Activated CD4-positive, alpha-beta T cell treated with anti-CD3 and anti-CD28 coated beads for 24 hours (primary cell): ENCODE results near the gene DPF1.

Experiments used
- DNase-seq, 2 donors: peaks; one replicate each; pipeline ENCODE4 v3.0.0-alpha.2; 2020; ENCODE audit warnings: low read depth in 2 of 2

DPF1 gene

DNA sequence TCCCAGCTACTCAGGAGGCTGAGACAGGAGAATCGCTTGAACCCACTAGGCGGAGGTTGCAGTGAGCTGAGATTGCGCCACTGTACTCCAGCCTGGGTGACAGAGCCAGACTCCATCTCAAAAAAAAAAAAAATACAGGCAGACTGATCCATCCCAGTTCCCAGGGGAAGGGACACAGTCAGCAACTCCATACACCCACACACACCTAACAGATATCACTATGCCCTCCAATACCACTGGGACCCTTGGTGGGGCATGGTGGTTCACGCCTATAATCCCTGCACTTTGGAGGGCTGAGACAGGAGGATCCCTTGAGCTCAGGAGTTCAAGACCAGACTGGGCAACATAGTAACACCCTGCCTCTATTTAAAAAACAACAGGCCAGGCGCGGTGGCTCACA, 2.6 kb downstream of the DPF1 start:
- DNase-seq = no peak

GRCh38 chr19:38219221-38219620, 4.8 kb downstream of the DPF1 start:
- no peak for DNase-seq

DNA sequence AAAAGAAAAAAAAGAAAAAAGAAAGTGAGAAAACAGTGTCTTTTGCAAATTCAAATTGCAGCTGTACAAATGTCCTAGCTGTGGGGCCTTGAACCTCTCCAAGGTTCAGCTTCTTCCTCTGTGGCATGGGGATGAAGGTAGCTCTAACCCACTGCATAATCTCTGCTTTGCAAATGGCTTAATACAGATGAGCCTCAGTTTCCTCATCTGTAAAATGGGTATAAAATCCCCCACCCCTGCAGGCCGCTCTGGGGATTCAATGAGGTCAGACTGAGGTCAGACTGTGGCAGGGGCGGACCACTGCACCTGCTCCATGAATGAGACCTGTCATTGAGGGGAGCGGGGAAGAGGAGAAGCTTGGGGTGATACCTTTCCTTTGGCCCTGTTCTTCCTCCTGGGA, 5.8 kb downstream of the DPF1 start:
- no peak for DNase-seq

- DNase-seq = no peak
Observed at GRCh38 chr19:38216785-38217641, 7.0 kb downstream of the DPF1 start.

DNA sequence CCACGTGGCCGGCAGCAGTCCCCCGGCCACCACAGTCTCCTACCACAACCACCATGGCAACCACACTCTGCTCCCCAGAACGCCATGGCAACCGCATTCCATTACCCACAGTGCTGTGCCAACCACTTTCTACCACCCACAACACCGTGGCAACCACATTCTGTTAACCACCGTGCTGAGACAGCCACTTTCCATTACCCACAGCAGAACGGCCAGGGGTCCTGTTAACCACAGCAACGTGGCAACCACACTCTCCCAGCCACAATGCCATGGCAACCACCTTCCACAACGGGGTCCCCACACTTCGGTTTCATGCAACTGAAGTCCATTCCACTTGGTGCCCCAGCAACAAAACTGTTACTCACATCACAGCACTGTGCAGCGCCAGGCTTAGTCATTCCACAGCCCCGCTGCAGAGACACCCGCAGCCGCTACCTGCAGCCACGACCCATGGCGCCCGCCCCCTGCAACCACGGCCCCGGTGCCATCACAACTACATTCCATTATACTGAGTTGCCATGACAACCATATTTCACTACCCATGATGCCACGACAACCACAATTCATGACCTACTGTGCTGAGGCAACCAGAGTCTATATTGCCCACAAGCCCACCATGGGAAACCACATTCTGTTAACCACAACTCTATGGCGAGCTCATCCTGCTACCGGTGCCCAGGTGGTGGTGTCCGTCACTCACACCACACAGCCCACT, 10.0 kb downstream of the DPF1 start:
- peak; percentile 31 to 43 for DNase-seq

GRCh38 chr19:38213469-38213868, 10.6 kb downstream of the DPF1 start:
- DNase-seq = no peak

DNA sequence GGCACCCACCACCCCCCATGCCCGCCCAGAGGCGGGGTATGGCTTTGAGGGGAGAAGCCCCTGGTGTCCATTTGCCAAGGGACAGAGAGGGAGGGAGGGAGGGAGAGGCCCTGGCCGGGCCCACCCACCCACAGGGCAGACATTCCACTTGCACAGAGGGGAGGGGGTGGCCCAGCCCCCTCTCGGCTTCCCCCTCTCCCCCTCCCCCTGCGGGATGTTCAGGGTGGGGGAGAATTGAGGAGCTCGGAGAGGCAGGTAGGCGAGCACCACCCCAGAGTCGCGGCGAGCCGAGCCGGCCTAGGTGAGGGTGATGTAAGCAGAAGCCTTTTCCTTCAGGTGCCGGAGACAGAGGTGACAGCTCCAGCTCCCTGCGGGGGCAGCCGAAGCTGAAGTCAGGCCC, 12.3 kb downstream of the DPF1 start:
- no peak for DNase-seq

- DNase-seq = no peak
Observed at GRCh38 chr19:38211151-38211591, 12.9 kb downstream of the DPF1 start.

DNA sequence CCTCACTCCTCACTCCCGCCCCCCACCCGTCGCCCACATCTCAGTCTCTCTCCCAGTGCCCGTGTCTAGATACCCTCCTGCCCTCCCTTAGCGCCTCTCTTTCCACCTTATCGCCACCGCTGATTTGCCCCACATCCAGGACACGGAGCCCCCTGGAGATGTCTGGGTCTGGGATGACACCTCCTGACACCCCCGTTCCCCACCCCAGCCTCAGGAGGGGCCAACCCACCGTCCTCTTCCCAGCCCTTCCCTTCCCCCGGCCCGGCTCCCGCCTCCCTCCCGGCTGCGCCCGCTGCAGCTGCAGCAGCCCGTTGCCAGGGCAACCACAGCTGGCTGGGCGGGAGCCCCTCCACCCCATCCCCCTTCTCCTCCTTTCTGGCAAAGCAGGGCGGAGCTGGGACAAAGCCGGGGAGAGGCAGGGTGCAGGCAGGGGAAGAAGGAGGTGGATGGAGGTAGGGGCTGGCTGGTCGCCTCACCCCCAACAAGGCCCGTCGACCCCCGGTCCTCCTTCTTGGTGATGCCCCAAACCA, 13.5 kb downstream of the DPF1 start:
- DNase-seq = no peak

DNA sequence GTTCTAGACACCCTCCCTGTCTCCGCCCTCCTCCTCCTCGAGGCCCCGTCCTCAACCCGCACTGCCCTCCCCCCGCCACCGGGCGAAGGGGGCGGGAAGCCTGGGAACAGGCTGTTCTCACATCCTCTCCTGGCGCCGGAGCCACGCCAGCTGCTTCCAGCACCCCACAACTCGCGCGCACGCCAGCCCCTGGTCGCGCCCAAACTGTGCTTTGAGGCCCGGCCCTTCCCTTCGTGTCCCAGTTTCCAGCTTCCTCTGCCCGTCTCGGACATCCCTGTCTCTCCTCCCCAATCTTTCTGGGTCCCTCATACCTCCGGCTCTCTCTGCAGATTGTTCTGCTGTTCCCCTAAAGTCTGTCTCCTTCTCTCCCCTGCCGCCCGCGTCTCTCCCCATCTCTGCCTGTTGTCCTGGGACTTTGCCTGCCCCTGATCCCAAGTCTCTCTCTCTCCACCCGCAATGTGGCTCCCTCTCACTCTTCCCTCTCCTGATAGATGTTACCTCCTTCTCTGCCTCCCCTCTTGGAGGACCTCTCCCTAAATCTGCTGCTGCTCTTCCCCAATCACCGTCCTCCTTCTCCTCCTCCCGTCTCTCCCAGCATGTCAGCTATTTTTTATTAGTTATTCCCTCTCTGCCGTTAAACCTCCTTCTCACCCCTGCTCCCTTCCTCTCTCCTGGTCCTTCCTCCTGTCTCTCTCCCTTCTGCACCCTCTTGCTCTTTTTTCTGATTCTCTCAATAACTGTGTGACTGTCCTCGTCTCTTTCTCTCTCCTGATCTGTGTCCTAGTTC, 14.2 kb downstream of the DPF1 start:
- no peak for DNase-seq

- DNase-seq = no peak
Observed at GRCh38 chr19:38209152-38209551, 14.9 kb downstream of the DPF1 start.

DNA sequence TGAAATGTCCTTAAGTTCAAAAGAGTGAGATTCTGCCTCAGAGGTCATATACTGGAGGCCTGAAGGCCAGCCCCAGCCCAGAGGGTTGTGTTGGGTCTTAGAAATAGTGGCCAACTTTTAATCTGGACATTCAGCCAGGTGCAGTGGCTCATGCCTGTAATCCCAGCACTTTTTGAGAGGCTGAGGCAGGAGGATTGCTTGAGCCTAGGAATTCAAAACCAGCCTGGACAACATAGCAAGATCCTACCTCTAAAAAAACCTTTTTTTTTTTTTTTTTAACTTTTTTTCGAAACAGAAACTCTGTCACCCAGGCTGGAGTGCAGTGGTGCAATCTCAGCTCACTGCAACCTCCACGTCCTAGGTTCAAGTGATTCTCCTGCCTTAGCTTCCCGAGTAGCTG, 15.5 kb downstream of the DPF1 start:
- DNase-seq = no peak

DNA sequence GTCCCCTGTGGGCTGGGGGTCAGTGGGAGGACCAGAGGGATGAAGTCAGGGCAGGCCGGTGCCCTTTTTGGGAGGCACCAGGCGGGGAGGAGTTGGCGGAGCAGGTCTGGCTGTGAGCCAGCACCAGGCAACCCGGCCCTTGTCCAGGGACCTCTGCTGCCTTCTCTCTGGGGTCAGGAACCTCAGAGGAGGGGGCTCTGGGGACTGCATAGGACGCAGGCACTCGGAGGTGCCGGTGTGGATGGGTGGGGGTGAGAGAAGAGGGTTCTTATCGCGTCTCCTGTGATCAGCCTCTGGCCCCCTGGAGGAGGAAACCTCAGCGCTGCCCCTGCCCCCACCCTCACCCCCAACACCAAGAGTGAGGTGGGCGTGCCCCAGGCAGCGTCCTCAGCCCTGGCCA, 16.5 kb downstream of the DPF1 start:
- DNase-seq = no peak

GRCh38 chr19:38206928-38207327, 17.1 kb downstream of the DPF1 start:
- no peak for DNase-seq

DNA sequence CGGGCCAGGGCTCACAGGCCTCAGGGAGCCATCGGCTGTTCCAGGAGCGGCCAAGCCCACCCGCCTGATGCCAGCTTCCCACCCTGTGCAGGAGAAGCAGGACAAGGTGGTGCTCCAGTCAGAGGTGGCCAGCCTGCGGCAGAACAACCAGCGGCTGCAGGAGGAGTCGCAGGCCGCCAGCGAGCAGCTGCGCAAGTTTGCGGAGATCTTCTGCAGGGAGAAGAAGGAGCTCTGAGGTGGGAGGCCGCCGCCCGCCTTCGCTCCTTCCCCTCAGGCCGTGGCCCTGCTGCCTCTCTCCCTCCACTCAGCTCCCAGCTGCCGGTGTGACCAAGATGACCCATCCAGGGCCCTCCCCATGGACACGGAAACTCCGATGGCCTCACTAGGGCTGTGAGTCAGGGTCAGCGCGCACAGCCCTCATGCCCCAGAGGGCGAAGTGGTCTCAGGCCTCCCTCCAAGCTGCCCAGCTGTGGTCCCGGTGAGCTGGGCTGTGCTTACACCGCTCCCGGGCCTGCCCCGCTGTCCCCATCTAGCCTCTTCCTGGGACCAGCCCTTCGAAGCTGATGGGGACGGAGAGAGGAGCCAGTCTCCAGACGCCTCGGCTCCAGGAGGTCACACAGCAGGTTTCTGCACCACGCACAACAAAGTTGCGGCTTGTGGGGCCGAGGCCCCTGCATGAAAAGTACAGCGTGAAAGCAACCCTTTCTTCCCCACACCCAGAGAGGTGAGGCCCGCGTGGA, 17.8 kb downstream of the DPF1 start:
- DNase-seq = no peak

GRCh38 chr19:38204728-38205127, 19.3 kb downstream of the DPF1 start:
- DNase-seq = no peak

- DNase-seq = no peak
Observed at GRCh38 chr19:38204096-38204495, 19.9 kb downstream of the DPF1 start.

DNA sequence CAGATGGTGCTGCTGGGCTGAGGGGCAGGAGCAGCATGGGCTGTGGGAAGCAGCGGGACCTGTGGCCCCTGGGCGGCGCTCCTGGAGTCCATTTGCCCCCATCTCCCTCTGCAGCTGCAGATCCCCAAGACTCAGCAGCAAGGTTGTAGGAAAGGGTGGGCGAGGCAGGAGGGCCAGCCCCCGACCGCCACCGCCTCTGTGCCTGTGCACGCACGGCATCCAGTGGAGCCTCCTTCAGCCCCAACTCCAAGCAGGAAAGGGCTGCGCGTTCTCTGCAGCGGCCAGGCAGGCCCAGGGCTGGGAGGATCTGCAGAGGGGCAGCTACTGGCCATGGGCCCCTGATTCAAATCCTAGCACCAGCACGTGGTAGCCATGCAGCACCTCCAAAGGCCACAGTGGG, 20.8 kb downstream of the DPF1 start:
- DNase-seq = no peak

- no peak for DNase-seq
Observed at GRCh38 chr19:38202504-38202903, 21.5 kb downstream of the DPF1 start.

DNA sequence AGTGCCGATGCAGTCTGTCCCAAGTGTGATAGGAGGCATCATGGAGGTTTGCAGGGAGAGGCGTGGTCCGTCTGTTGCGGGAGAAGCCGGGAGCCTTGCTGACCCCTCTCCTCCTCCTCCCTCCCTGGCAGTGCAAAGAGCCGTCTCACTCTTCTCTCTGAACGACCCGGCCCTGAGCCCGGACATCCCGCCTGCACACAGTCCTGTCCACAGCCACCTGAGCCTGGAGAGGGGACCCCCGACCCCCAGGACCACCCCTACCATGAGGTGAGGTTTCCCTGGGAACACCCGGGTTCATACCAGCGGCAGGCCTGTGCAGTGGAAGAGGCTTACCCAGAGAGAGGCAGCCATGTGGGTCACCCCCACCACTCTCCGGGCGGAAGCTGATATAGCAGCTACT, 22.3 kb downstream of the DPF1 start:
- DNase-seq = no peak

DNA sequence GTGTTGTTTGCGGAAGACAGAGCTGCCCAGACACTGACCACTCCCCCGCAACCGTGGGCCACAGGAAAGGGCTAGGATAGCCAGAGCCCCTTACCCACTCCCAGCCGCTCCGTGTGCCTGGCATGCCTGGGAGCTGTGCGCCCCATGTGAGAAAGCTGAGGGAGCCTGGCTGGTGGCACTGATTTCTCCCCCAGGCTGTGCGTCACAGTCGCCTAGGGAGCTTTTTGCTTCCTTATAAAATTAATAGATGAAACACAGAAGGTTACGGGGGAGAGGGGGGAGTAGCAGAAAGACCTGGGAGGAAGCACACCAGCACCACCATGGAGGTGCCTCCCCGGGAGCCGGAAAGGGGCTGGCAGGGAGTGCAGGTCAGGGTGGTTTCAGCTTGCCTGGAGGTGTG, 24.7 kb downstream of the DPF1 start:
- DNase-seq = no peak
